GM23338 (cell line): ENCODE results near the gene CCNA2. TPM values are rescaled to one million over a fixed set of nuclear protein-coding genes. Genes with fewer than 3 reads are reported as not detected.
A peak's percentile ranks its signal among the peaks of the same experiment; 100 is the strongest.

Experiments used
- ATAC-seq: fragments of 200-7000 bp; cut with Tn5 transposase; 3 replicates; pipeline ENCODE4 v1.9.1; 2020
- DNase-seq: peaks from one replicate; pipeline ENCODE4 v3.0.0-alpha.2; 2015; ENCODE audit warnings: low spot score
- H2AFZ ChIP-seq: fragments of 200-600 bp; sonication (generic); 2 replicates; pipeline ENCODE4 v1.8.0; 2016; ENCODE audit warnings: antibody characterized with exemption, mild to moderate bottlenecking, moderate library complexity
- H3F3A ChIP-seq: fragments of 200-600 bp; sonication (generic); replicated peaks from 2 replicates; pipeline ENCODE4 v1.8.0; 2017; ENCODE audit warnings: antibody characterized with exemption, mixed run types, low read depth
- H3K27ac ChIP-seq: fragments of 200-600 bp; sonication (generic); 2 replicates; pipeline ENCODE4 v1.6.1; 2016; ENCODE audit warnings: low read depth
- H3K27me3 ChIP-seq: fragments of 200-600 bp; sonication (generic); 2 replicates; pipeline ENCODE4 v1.8.0; 2016; ENCODE audit warnings: mild to moderate bottlenecking, mixed run types, moderate library complexity; ENCODE audit not compliant: insufficient read depth
- H3K36me3 ChIP-seq: fragments of 200-600 bp; sonication (generic); 2 replicates; pipeline ENCODE4 v1.8.0; 2016; ENCODE audit warnings: mild to moderate bottlenecking; ENCODE audit not compliant: insufficient read depth
- H3K4me1 ChIP-seq: fragments of 200-600 bp; sonication (generic); 2 replicates; pipeline ENCODE4 v1.8.0; 2016; ENCODE audit warnings: mild to moderate bottlenecking, moderate library complexity; ENCODE audit not compliant: insufficient read depth
- H3K4me2 ChIP-seq: fragments of 200-600 bp; sonication (generic); 2 replicates; pipeline ENCODE4 v1.7.1; 2017; ENCODE audit warnings: mixed run types
- H3K4me3 ChIP-seq: fragments of 200-600 bp; sonication (generic); 2 replicates; pipeline ENCODE4 v1.6.1; 2016; ENCODE audit warnings: mixed run types
- H3K79me2 ChIP-seq: fragments of 200-600 bp; sonication (generic); replicated peaks from 2 replicates; pipeline ENCODE4 v1.8.0; 2017; ENCODE audit warnings: mild to moderate bottlenecking; ENCODE audit not compliant: insufficient read depth
- H3K9me2 ChIP-seq: fragments of 200-600 bp; sonication (generic); 2 replicates; pipeline ENCODE4 v1.8.0; 2017; ENCODE audit not compliant: insufficient read depth
- H4K20me1 ChIP-seq: fragments of 200-600 bp; sonication (generic); replicated peaks from 2 replicates; pipeline ENCODE4 v1.8.0; 2017; ENCODE audit warnings: mild to moderate bottlenecking; ENCODE audit not compliant: insufficient read depth
- H3K27ac Mint-ChIP-seq: 2 replicates; pipeline ENCODE4 v1.8.0; 2020; ENCODE audit warnings: inconsistent platforms, mild to moderate bottlenecking, moderate library complexity, mixed read lengths
- H3K27me3 Mint-ChIP-seq: 3 replicates; pipeline ENCODE4 v1.8.0; 2022; ENCODE audit warnings: low read depth, mild to moderate bottlenecking, moderate library complexity, mixed read lengths, inconsistent platforms; ENCODE audit not compliant: insufficient read depth, poor library complexity
- H3K36me3 Mint-ChIP-seq: 3 replicates; pipeline ENCODE4 v1.8.0; 2021; ENCODE audit warnings: low read depth, mild to moderate bottlenecking, inconsistent platforms, moderate library complexity, mixed read lengths
- H3K4me1 Mint-ChIP-seq: 3 replicates; pipeline ENCODE4 v1.8.0; 2020; ENCODE audit warnings: mild to moderate bottlenecking, inconsistent platforms, mixed read lengths
- H3K4me3 Mint-ChIP-seq: 3 replicates; pipeline ENCODE4 v1.8.0; 2021; ENCODE audit warnings: moderate library complexity, mild to moderate bottlenecking, inconsistent platforms, mixed read lengths
- H3K9me3 Mint-ChIP-seq: 3 replicates; pipeline ENCODE4 v1.8.0; 2020; ENCODE audit warnings: moderate library complexity, mild to moderate bottlenecking, inconsistent platforms, mixed read lengths
- CREB1 ChIP-seq: fragments of 250-450 bp; sonication (Bioruptor Pico); IDR thresholded peaks from 2 replicates; pipeline ENCODE4 v1.5.0; 2020; ENCODE audit warnings: low read depth, mild to moderate bottlenecking, moderate library complexity
- CTCF ChIP-seq, 2 experiments: fragments of 200-600 bp in 1 of 2; sonication (generic) in 1 of 2; conservative IDR thresholded peaks; 2 replicates each; pipeline versions ENCODE4 v1.5.1 to v1.6.1; 2016 to 2017; ENCODE audit warnings: antibody characterized with exemption in 2 of 2, low read depth in 2 of 2, mild to moderate bottlenecking in 2 of 2, moderate library complexity in 1 of 2
- ETS1 ChIP-seq: IDR thresholded peaks from 2 replicates; pipeline ENCODE4 v1.6.1; 2016; ENCODE audit warnings: antibody characterized with exemption
- JUNB ChIP-seq: IDR thresholded peaks from one replicate; pipeline ENCODE4 v1.6.1; 2016; ENCODE audit warnings: antibody characterized with exemption; ENCODE audit not compliant: unreplicated experiment
- NANOG ChIP-seq: IDR thresholded peaks from 2 replicates; pipeline ENCODE4 v1.6.1; 2016; ENCODE audit warnings: antibody characterized with exemption, borderline replicate concordance
- POLR2AphosphoS5 ChIP-seq: IDR thresholded peaks from 2 replicates; pipeline ENCODE4 v1.6.1; 2016; ENCODE audit warnings: antibody characterized with exemption, low read depth
- REST ChIP-seq: IDR thresholded peaks from one replicate; pipeline ENCODE4 v1.6.1; 2018; ENCODE audit warnings: antibody characterized with exemption; ENCODE audit not compliant: unreplicated experiment
- STAT1 ChIP-seq: IDR thresholded peaks from one replicate; pipeline ENCODE4 v1.6.1; 2016; ENCODE audit warnings: antibody characterized with exemption; ENCODE audit not compliant: unreplicated experiment
- ZNF114 ChIP-seq: fragments of 250-450 bp; sonication (Bioruptor Pico); IDR thresholded peaks from 2 replicates; pipeline ENCODE4 v1.5.0; 2020; ENCODE audit warnings: mild to moderate bottlenecking, moderate library complexity
- ZNF331 ChIP-seq: fragments of 250-450 bp; sonication (Bioruptor Pico); IDR thresholded peaks from 2 replicates; pipeline ENCODE4 v1.5.0; 2020; ENCODE audit warnings: low read depth, mild to moderate bottlenecking, moderate library complexity
- polyA plus RNA-seq: library from polyadenylated mRNA; unstranded; fragments of >200 nt; fragmentation: Nextera tagmentation; extraction: Ambion mirVana; gene quantifications from 2 replicates; pipeline ENCODE4 v1.2.1, GENCODE V29; 2016
- total RNA-seq: library from RNA; depleted of rRNA; stranded (reverse); fragments of >200 nt; shearing (Covaris generic); gene quantifications from 2 replicates; pipeline ENCODE4 v1.2.3, GENCODE V29; 2014

Gene CCNA2
- total and polyA plus RNA-seq, 2 experiments from 2014 or later, result 60.5 to 160 TPM

GRCh38 chr4:121801715-121802075 is 22.0 kb downstream of the CCNA2 start (continued):
- TF ChIP-seq REST, result no peak
- no peak for TF ChIP-seq CTCF (conservative IDR thresholded peaks at IDR 0.05; ENCODE audit: low read depth in 2 of 2)

GRCh38 chr4:121800961-121801714 is 22.5 kb downstream of the CCNA2 start, which contains the start of gene EXOSC9:
Gene EXOSC9, plus strand, starts transcription at chr4:121801323. Its CDS starts 102 bp downstream, at chr4:121801425.
- peak; percentile 67 for ATAC-seq
- Mint-ChIP-seq H3K27ac (peak within 1 kb of the TSS; percentile 97), H3K9me3 (no peaks in the 10 kb centered on the region), H3K27me3 (peaks cover 9% of the 10 kb centered on the region), H3K4me3 (peak within 1 kb of the TSS; percentile 98), H3K36me3 (peaks cover 41% of the 10 kb centered on the region), H3K4me1 (peaks cover 21% of the 10 kb centered on the region)
- Histone ChIP-seq H3F3A (no peaks in the 10 kb centered on the region), H3K36me3 (peaks cover 30% of the 10 kb centered on the region), H4K20me1 (0 out of 2 replicates have a peak, but pooled peaks cover 9% of the 10 kb centered on the region), H3K9me2 (no peaks in the 10 kb centered on the region), H3K79me2 (peaks cover 28% of the 10 kb centered on the region), H3K4me1 (no peaks in the 10 kb centered on the region; the same call in 1 of the 2 replicates), H3K27me3 (no peaks in the 10 kb centered on the region), H3K4me2 (peak within 1 kb of the TSS; percentile 86), H3K27ac (peak within 1 kb of the TSS; percentile 92), H2AFZ (peak within 1 kb of the TSS; percentile 49; the same call in 1 of the 2 replicates), H3K4me3 (peak within 1 kb of the TSS; percentile 73)
- peak; percentile 97 for DNase-seq
- TF ChIP-seq POLR2AphosphoS5, result peak; percentile 92
- peak; percentile 98 for TF ChIP-seq CREB1
- no peak for TF ChIP-seq REST
- no peak for TF ChIP-seq NANOG
- TF ChIP-seq ZNF331 (CRISPR knock-in tag), result no peak
- no peak for TF ChIP-seq JUNB
- no peak for TF ChIP-seq STAT1
- TF ChIP-seq ETS1, result peak; percentile 83
- TF ChIP-seq CTCF (conservative IDR thresholded peaks at IDR 0.05; ENCODE audit: low read depth in 2 of 2), result no peak
- TF ChIP-seq ZNF114 (CRISPR knock-in tag), result no peak
